HCT116 (cell line): Measurements from ENCODE around the gene TFF3.

Source experiments
- CTCF ChIP-seq, 3 experiments: fragments of 200-600 bp in 1 of 3; sonication (generic) in 1 of 3; IDR thresholded peaks in 2 of 3; conservative IDR thresholded peaks in 1 of 3; 2 replicates each; pipeline ENCODE4 v1.5.1; 2012 to 2017; ENCODE audit warnings: low read depth in 2 of 3, low read length in 2 of 3, antibody characterized with exemption in 1 of 3, borderline replicate concordance in 1 of 3, control low read depth in 1 of 3, mild to moderate bottlenecking in 1 of 3, mixed read lengths in 1 of 3, mixed run types in 1 of 3, moderate library complexity in 1 of 3; ENCODE audit not compliant: insufficient read depth in 1 of 3
- EZH2 ChIP-seq: fragments of 200-600 bp; sonication (generic); IDR thresholded peaks from 2 replicates; pipeline ENCODE4 v1.6.1; 2017; ENCODE audit warnings: antibody characterized with exemption, mixed run types
- POLR2A ChIP-seq: IDR thresholded peaks from 2 replicates; pipeline ENCODE4 v1.7.0; 2011; ENCODE audit warnings: borderline replicate concordance; ENCODE audit not compliant: insufficient read depth, insufficient read length; ENCODE audit errors: extremely low read depth
- YY1 ChIP-seq: IDR thresholded peaks from 2 replicates; pipeline ENCODE4 v1.6.1; 2011; ENCODE audit warnings: low read length, low read depth, moderate library complexity, mild to moderate bottlenecking; ENCODE audit not compliant: insufficient replicate concordance; ENCODE audit errors: extremely low read depth

GRCh38 chr21:42351626-42352440 is 36.6 kb upstream of the TFF3 start:
- no peak for TF ChIP-seq POLR2A
- no peak for TF ChIP-seq EZH2
- TF ChIP-seq CTCF (IDR thresholded peaks at IDR 0.05 in 2 of 3, conservative IDR thresholded peaks at IDR 0.05 in 1 of 3; ENCODE audit: borderline replicate concordance in 1 of 3, insufficient read depth in 1 of 3, low read depth in 2 of 3, low read length in 2 of 3): no peak
- no peak for TF ChIP-seq YY1
